OCI-LY1 (cell line): ENCODE measurements around the gene DGKB.

Experiments used
- H2AFZ ChIP-seq: fragments of 200-600 bp; sonication (generic), shearing (Covaris generic); 2 replicates; pipeline ENCODE4 v1.6.0; 2014; ENCODE audit warnings: antibody characterized with exemption, mild to moderate bottlenecking, low read length
- H3F3A ChIP-seq: fragments of 200-600 bp; sonication (generic), shearing (Covaris generic); 2 replicates; pipeline ENCODE4 v1.6.0; 2014; ENCODE audit warnings: mild to moderate bottlenecking, antibody characterized with exemption, low read length, moderate library complexity; ENCODE audit not compliant: insufficient read depth
- H3K27ac ChIP-seq: fragments of 200-600 bp; sonication (generic); 2 replicates; pipeline ENCODE4 v1.5.1; 2014; ENCODE audit warnings: low read length, mixed run types, mild to moderate bottlenecking, low read depth; ENCODE audit not compliant: poor library complexity, severe bottlenecking
- H3K27me3 ChIP-seq: fragments of 200-600 bp; sonication (generic); 2 replicates; pipeline ENCODE4 v1.6.0; 2014; ENCODE audit warnings: antibody characterized with exemption, mild to moderate bottlenecking, low read length, moderate library complexity; ENCODE audit not compliant: insufficient read depth
- H3K36me3 ChIP-seq: fragments of 200-600 bp; sonication (generic); 2 replicates; pipeline ENCODE4 v1.6.1; 2014; ENCODE audit warnings: mild to moderate bottlenecking, antibody characterized with exemption, low read length, moderate library complexity, mixed read lengths; ENCODE audit not compliant: insufficient read depth
- H3K4me1 ChIP-seq: fragments of 200-600 bp; sonication (generic); 2 replicates; pipeline ENCODE4 v1.5.1; 2014; ENCODE audit warnings: mild to moderate bottlenecking, low read length, moderate library complexity; ENCODE audit not compliant: insufficient read depth, severe bottlenecking
- H3K4me2 ChIP-seq: fragments of 200-600 bp; sonication (generic), shearing (Covaris generic); 2 replicates; pipeline ENCODE4 v1.6.1; 2014; ENCODE audit warnings: low read length
- H3K4me3 ChIP-seq: fragments of 200-600 bp; sonication (generic); 2 replicates; pipeline ENCODE4 v1.5.1; 2014; ENCODE audit warnings: low read length, low read depth, mild to moderate bottlenecking, mixed read lengths; ENCODE audit not compliant: poor library complexity, severe bottlenecking
- H3K79me2 ChIP-seq: fragments of 200-600 bp; shearing (Covaris generic); 2 replicates; pipeline ENCODE4 v1.6.1; 2016; ENCODE audit warnings: mixed run types, low read length, mixed read lengths; ENCODE audit not compliant: insufficient read depth
- H3K9ac ChIP-seq: fragments of 200-600 bp; sonication (generic), shearing (Covaris generic); 2 replicates; pipeline ENCODE4 v1.6.1; 2014; ENCODE audit warnings: mild to moderate bottlenecking, low read length, mixed read lengths
- H3K9me2 ChIP-seq: fragments of 200-600 bp; sonication (generic), shearing (Covaris generic); 2 replicates; pipeline ENCODE4 v1.6.1; 2014; ENCODE audit warnings: low read depth, mild to moderate bottlenecking, low read length, mixed read lengths
- H3K9me3 ChIP-seq: fragments of 200-600 bp; shearing (Covaris generic); 2 replicates; pipeline ENCODE4 v1.6.1; 2014; ENCODE audit warnings: low read length, mixed read lengths
- H4K20me1 ChIP-seq: fragments of 200-600 bp; sonication (generic), shearing (Covaris generic); 2 replicates; pipeline ENCODE4 v1.6.0; 2016; ENCODE audit warnings: mild to moderate bottlenecking, low read length; ENCODE audit not compliant: insufficient read depth
- EZH2 ChIP-seq: fragments of 200-600 bp; sonication (generic), shearing (Covaris generic); IDR thresholded peaks from 2 replicates; pipeline ENCODE4 v1.8.0; 2017; ENCODE audit warnings: borderline replicate concordance, mixed run types, mild to moderate bottlenecking, antibody characterized with exemption, low read length, moderate library complexity, mixed read lengths
- TF ChIP-seq, protein P1 (sequence below): fragments of 200-600 bp; sonication (generic), shearing (Covaris generic); IDR thresholded peaks from 2 replicates; pipeline ENCODE4 v1.5.1; 2017; ENCODE audit warnings: mild to moderate bottlenecking, antibody characterized with exemption, low read length, moderate library complexity, mixed read lengths

DGKB gene

DNA sequence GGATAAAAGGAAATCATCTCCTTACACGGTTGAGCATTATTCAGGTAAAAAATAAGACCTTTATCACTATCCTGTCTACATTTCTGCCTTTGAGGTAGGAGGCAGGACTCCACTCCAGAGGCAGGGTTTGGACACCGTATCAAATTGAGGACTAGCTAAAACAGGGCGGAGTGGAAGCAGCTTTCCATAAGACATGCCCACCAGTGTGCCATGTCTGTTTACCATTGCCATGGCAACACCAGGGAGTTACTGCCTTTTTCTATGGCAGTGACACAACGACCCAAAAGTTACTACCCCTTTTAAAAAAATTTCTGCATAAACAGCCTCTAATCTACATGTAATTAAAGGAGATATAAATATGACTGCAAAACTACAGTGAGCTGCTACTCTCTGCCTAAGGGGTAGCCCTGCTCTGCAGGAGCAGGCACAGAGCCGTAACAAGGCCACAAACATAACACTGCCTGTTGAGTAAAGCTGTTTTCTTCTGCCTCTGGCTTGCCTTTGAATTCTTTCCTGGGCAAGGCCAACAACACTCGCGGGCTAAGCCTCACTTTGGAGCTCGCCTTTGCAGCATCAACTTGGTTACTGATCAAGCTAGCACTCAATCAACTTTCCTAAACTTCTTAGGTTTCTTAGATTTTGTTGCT is 26.5 kb downstream of the DGKB start:
- Histone ChIP-seq H3K27ac (no peak overlapping the region), H3K9me2 (no peaks in the 10 kb centered on the region), H3K4me1 (no peaks in the 10 kb centered on the region), H3K4me3 (no peak overlapping the region), H3K79me2 (no peaks in the 10 kb centered on the region), H3K9ac (no peak overlapping the region), H3K9me3 (no peaks in the 10 kb centered on the region), H3K36me3 (no peaks in the 10 kb centered on the region), H3K4me2 (no peak overlapping the region), H4K20me1 (no peaks in the 10 kb centered on the region), H3F3A (no peaks in the 10 kb centered on the region), H2AFZ (no peak overlapping the region), H3K27me3 (no peaks in the 10 kb centered on the region)
- TF ChIP-seq, protein P1, sequence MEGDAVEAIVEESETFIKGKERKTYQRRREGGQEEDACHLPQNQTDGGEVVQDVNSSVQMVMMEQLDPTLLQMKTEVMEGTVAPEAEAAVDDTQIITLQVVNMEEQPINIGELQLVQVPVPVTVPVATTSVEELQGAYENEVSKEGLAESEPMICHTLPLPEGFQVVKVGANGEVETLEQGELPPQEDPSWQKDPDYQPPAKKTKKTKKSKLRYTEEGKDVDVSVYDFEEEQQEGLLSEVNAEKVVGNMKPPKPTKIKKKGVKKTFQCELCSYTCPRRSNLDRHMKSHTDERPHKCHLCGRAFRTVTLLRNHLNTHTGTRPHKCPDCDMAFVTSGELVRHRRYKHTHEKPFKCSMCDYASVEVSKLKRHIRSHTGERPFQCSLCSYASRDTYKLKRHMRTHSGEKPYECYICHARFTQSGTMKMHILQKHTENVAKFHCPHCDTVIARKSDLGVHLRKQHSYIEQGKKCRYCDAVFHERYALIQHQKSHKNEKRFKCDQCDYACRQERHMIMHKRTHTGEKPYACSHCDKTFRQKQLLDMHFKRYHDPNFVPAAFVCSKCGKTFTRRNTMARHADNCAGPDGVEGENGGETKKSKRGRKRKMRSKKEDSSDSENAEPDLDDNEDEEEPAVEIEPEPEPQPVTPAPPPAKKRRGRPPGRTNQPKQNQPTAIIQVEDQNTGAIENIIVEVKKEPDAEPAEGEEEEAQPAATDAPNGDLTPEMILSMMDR: no peak
- TF ChIP-seq EZH2: no peak

DNA sequence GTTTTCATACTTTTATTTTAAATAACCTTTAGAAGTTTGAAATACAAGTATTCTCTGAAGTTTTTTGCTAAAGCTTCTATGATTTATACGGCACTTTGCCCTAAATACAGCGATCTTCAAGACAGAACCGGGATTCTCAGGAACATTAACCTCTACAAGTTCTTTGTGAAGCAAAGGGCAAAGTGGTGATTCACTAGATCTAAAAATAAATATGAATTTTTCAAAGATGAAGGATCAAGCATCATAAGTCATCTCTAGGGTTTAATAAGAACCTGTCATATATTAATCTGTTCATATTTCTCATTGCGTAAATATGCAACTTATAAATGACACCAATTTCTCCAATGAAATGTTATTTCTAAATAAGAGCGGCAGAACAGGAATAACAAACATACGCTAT is 30.7 kb downstream of the DGKB start:
- no peak overlapping the region for H2AFZ ChIP-seq
- H3K4me2 ChIP-seq: no peak overlapping the region
- H3K4me3 ChIP-seq: no peak overlapping the region
- H3K4me1 ChIP-seq: no peaks in the 10 kb centered on the region
- no peak overlapping the region for H3K9ac ChIP-seq
- no peaks in the 10 kb centered on the region for H3K9me2 ChIP-seq
- H3F3A ChIP-seq: no peaks in the 10 kb centered on the region
- TF ChIP-seq EZH2: no peak
- TF ChIP-seq, protein P1: no peak
- H3K9me3 ChIP-seq: no peaks in the 10 kb centered on the region
- no peaks in the 10 kb centered on the region for H3K27me3 ChIP-seq
- H3K36me3 ChIP-seq: no peaks in the 10 kb centered on the region
- H4K20me1 ChIP-seq: no peaks in the 10 kb centered on the region
- H3K79me2 ChIP-seq: no peaks in the 10 kb centered on the region
- H3K27ac ChIP-seq: no peak overlapping the region

DNA sequence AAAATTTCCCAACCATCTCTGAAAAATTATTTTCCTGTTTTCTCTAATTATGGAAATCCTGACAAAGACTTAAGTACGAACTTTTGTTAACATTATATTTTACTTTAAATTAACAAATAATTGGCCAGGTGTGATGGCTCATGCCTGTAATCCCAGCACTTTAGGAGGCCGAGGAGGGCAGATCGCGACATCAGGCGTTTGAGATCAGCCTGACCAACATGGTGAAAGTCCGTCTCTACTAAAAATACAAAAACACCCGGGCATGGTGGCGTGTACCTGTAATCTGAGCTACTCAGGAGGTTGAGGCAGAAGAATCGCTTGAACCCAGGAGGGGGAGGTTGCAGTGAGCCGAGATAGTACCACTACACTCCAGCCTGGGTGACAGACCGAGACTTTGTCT is 32.2 kb downstream of the DGKB start:
- no peak overlapping the region for H3K9ac ChIP-seq
- no peak overlapping the region for H3K4me3 ChIP-seq
- H3K9me3 ChIP-seq: no peaks in the 10 kb centered on the region
- no peaks in the 10 kb centered on the region for H3K4me1 ChIP-seq
- no peak overlapping the region for H2AFZ ChIP-seq
- no peaks in the 10 kb centered on the region for H3K79me2 ChIP-seq
- no peaks in the 10 kb centered on the region for H4K20me1 ChIP-seq
- no peak for TF ChIP-seq EZH2
- TF ChIP-seq, protein P1: no peak
- no peak overlapping the region for H3K27ac ChIP-seq
- no peaks in the 10 kb centered on the region for H3F3A ChIP-seq
- H3K9me2 ChIP-seq: no peaks in the 10 kb centered on the region
- H3K36me3 ChIP-seq: no peaks in the 10 kb centered on the region
- no peak overlapping the region for H3K4me2 ChIP-seq
- H3K27me3 ChIP-seq: no peaks in the 10 kb centered on the region
